Measurements from ENCODE around the gene KRTAP5-4. TPM values are rescaled to one million over a fixed set of nuclear protein-coding genes. Genes with fewer than 3 reads are reported as not detected.
A peak's percentile ranks its signal among the peaks of the same experiment; 100 is the strongest.
"Not testable (repeated sequence)": the region's sequence is repeated elsewhere in the genome, so short reads cannot be mapped to it uniquely, and the experiment has no call there.

KRTAP5-4 gene
- total and polyA plus RNA-seq, 10 donors, result not detected

DNA sequence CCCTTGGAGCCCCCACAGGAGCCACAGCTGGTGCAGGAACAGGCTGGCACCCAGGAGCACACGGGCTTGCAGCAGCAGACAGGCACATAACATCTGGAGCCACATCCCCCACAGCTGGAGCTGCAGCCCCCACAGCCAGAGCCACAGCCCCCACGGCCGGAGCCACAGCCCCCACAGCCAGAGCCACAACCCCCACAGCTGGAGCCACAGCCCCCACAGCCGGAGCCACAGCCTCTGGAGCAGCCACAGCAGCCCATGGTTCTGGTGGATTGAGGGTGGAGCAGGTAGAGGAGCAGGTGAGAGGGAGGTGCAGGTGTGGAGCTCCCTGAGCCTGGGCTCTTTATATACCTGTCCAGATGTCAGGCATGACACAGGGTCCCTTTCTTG is 24.0 kb downstream of the KRTAP5-4 start, which contains the start of gene KRTAP5-2:
TSS of gene KRTAP5-2 (minus strand) at position 301 of the 387 bp plus-strand sequence. CDS start at position 257, 44 bp downstream.
- WGBS, 5 donors, result 47 to 76% (median 52%) methylated on average over 2 to 4 of the region's 4 CpGs
- peak; percentile 48 for DNase-seq
- no peaks in the 10 kb centered on the region for H3K9me3 ChIP-seq
- peaks cover 0 to 19% (median 6%) of the 10 kb centered on the region in 6 donors for H3K4me1 ChIP-seq
- no peak within 1 kb of the TSS for H3K4me3 ChIP-seq
- H3K27ac ChIP-seq, result peak within 1 kb of the TSS in 3 of 8 donors; percentile 37 to 63 (median 44)
- TF ChIP-seq POLR2AphosphoS5 (IDR thresholded peaks at IDR 0.05), result no peak
- TF ChIP-seq, protein P1, sequence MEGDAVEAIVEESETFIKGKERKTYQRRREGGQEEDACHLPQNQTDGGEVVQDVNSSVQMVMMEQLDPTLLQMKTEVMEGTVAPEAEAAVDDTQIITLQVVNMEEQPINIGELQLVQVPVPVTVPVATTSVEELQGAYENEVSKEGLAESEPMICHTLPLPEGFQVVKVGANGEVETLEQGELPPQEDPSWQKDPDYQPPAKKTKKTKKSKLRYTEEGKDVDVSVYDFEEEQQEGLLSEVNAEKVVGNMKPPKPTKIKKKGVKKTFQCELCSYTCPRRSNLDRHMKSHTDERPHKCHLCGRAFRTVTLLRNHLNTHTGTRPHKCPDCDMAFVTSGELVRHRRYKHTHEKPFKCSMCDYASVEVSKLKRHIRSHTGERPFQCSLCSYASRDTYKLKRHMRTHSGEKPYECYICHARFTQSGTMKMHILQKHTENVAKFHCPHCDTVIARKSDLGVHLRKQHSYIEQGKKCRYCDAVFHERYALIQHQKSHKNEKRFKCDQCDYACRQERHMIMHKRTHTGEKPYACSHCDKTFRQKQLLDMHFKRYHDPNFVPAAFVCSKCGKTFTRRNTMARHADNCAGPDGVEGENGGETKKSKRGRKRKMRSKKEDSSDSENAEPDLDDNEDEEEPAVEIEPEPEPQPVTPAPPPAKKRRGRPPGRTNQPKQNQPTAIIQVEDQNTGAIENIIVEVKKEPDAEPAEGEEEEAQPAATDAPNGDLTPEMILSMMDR (IDR thresholded peaks at IDR 0.05 in 8 of 11, conservative IDR thresholded peaks at IDR 0.05 in 3 of 11), result no peak
- TF ChIP-seq POLR2A (IDR thresholded peaks at IDR 0.05), result no peak
- H3K36me3 ChIP-seq, result no peaks in the 10 kb centered on the region
- intact Hi-C loops (cut with DNase I; ENCODE audit: low total_unique reads), result no loop called here
- peaks cover 0 to 79% (median 0%) of the 10 kb centered on the region in 7 donors for H3K27me3 ChIP-seq (replicated peaks in 1 of 7)

DNA sequence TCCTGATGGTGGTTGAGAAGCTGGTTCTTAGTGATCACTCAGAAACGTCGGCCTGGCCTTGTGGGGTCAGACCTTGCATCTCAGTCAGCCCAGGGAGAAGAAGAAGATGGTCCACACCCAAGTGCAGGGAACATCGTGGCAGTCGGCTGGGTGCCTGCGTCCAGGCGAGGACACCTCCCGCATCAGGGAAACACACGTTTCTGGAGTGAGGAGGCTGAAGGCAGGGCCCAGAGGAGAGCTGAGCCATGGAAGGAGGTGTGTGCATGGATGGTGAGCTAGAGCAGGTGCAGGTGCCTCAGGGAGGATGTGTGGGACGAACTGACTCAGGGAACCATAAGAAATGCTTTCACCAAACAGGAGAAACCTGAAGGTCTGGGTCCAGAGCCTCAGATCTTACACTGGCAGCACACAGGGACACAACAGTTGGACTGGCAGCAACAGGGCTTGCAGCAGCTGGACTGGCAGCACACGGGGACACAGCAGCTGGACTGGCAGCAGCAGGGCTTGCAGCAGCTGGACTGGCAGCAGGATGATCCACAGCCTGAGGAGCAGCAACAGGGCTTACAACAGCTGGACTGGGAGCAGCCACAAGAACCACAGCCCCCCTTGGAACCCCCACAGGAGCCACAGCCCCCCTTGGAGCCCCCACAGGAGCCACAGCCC is 24.5 kb downstream of the KRTAP5-4 start:
- intact Hi-C loops (cut with DNase I; ENCODE audit: low total_unique reads), result no loop called here
- DNase-seq, result peak; percentile 49

DNA sequence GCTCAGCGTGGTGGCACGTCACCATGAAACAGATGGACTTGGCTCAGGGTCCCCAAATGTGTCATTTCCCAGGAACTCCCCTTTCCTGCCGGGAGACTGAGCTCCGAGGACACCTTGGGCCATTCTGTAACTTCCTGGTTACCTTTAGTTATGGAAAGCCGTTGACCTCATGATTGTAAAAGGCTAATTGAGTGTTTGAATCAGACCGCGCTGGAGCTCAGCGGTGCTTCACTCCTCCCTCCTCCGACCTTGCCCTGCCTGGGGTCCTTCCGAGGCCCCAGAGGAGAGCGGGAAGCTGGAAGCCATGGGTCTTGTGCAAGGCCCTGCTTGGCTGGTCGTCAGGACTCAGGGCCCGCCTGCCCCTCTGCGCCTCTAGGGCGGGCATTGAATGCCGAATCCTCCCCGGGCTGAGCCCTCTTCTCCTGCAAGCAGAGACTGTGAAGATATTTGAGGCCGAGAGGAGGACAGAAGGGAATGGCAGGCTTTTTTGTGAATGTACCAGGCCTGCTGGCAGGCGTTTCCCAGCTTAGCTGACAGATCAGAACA is 25.3 kb downstream of the KRTAP5-4 start:
- peak; percentile 55 for DNase-seq
- peaks cover 0 to 84% (median 0%) of the 10 kb centered on the region in 7 donors for H3K27me3 ChIP-seq (replicated peaks in 1 of 7)
- H3K9me3 ChIP-seq; intact Hi-C loops (cut with DNase I; ENCODE audit: low total_unique reads); H3K36me3 ChIP-seq; H3K4me3 ChIP-seq: not testable (repeated sequence)
- H3K27ac ChIP-seq, result peak overlapping the region in 3 of 8 donors; percentile 37 to 63 (median 44)
- H3K4me1 ChIP-seq, result peaks cover 0 to 19% (median 6%) of the 10 kb centered on the region in 6 donors
- 58 to 72% (median 65%) methylated on average over 15 to 19 of the region's 19 CpGs for WGBS, 5 donors
- TF ChIP-seq POLR2AphosphoS5 (IDR thresholded peaks at IDR 0.05), result peak in 2 of 3 donors; percentile 15 to 16

More for the DNA sequence above, 24.5 kb downstream of the KRTAP5-4 start:
- H3K27ac ChIP-seq, result peak overlapping the region in 3 of 8 donors; percentile 37 to 63 (median 44)
- peaks cover 0 to 19% (median 6%) of the 10 kb centered on the region in 6 donors for H3K4me1 ChIP-seq
- TF ChIP-seq, protein P1 (IDR thresholded peaks at IDR 0.05 in 8 of 11, conservative IDR thresholded peaks at IDR 0.05 in 3 of 11), result no peak
- TF ChIP-seq POLR2AphosphoS5 (IDR thresholded peaks at IDR 0.05), result no peak
- TF ChIP-seq POLR2A (IDR thresholded peaks at IDR 0.05), result no peak
- H3K4me3 ChIP-seq, result no peak overlapping the region
- H3K36me3 ChIP-seq, result no peaks in the 10 kb centered on the region
- WGBS, 5 donors, result 78 to 87% (median 81%) methylated on average over 9 to 10 of the region's 10 CpGs
- H3K27me3 ChIP-seq (replicated peaks in 1 of 7), result peaks cover 0 to 84% (median 0%) of the 10 kb centered on the region in 7 donors
- no peaks in the 10 kb centered on the region for H3K9me3 ChIP-seq

DNA sequence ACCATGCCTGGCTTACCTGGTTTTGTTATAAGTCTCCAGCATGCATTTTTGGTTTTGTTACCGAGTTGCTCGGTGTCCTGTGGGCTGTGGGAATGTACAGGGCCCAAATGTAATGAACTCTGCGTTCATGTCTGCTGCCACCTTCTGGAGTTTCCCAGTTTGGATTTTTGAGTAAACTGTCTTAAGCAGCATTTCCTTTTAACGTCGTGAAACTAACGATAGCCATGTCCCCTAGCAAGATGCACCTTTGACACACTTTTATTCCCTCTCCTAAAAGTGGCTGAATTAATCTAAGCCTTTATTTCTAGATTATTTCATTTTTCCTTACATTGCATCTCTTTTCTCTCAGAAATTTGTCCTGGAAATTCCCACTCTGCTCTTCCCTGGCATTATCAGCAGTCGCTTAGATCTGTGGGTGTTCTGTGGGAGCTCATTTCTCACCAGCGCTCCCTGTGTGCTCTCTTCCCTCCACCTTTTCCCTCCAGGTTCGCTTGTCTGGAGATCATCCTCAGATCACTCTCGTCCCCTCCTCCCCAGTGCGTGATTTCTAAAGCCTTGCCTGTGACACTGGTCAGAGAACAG is 25.9 kb downstream of the KRTAP5-4 start:
- WGBS, 5 donors, result 43 to 59% (median 53%) methylated on average over 11 of the region's 11 CpGs

DNA sequence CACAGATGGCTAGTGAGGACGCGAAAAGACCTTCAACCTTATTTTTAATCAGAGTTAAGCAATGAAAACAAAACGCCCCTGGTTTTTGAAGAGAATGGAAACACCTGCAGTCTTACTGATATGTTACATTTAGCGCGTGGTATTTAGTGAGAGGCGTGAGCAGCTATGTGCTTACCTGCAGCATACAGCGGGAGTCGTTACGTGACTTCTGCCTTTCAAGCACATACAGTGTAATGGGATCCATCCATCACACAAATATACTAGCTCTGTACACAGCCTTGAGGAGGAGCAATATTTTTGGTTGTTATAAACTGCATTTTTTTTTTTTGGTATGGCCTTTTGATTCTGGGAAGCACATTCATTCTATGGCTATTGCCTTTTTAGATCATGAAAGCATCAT is 29.3 kb downstream of the KRTAP5-4 start:
- H3K36me3 ChIP-seq, result no peaks in the 10 kb centered on the region
- 80 to 86% (median 83%) methylated on average over 9 of the region's 9 CpGs for WGBS, 5 donors

More for the DNA sequence above, 25.9 kb downstream of the KRTAP5-4 start:
- H3K36me3 ChIP-seq; DNase-seq; H3K9me3 ChIP-seq; H3K4me3 ChIP-seq; intact Hi-C loops (cut with DNase I; ENCODE audit: low total_unique reads): not testable (repeated sequence)
- peaks cover 0 to 19% (median 6%) of the 10 kb centered on the region in 6 donors for H3K4me1 ChIP-seq
- H3K27me3 ChIP-seq (replicated peaks in 1 of 7), result peaks cover 0 to 84% (median 0%) of the 10 kb centered on the region in 7 donors
- peak overlapping the region in 3 of 8 donors; percentile 37 to 63 (median 44) for H3K27ac ChIP-seq

More for the DNA sequence above, 29.3 kb downstream of the KRTAP5-4 start:
- Histone ChIP-seq H3K4me3 (no peak overlapping the region), H3K27me3 (replicated peaks in 1 of 7) (peaks cover 0 to 71% (median 4%) of the 10 kb centered on the region in 7 donors), H3K27ac (no peak overlapping the region), H3K4me1 (peaks cover 3 to 37% (median 14%) of the 10 kb centered on the region in 6 donors), H3K9me3 (peaks cover 0 to 6% (median 0%) of the 10 kb centered on the region in 8 donors)
- DNase-seq, result peak; percentile 5
- intact Hi-C loops (cut with DNase I; ENCODE audit: low total_unique reads), result no loop called here
- TF ChIP-seq, protein P1 (IDR thresholded peaks at IDR 0.05 in 8 of 11, conservative IDR thresholded peaks at IDR 0.05 in 3 of 11), result no peak
- TF ChIP-seq POLR2A (IDR thresholded peaks at IDR 0.05) (no peak), POLR2AphosphoS5 (IDR thresholded peaks at IDR 0.05) (no peak)

Measured in spleen (tissue), 11 donors.